ENCODE measurements around the gene TSPO2. TPM values are rescaled to one million over a fixed set of nuclear protein-coding genes. Genes with fewer than 3 reads are reported as not detected.

The TSPO2 gene
- total RNA-seq, 1 donor from 2014 or later = not detected

GRCh38 chr6:41059556-41059955 is 17.3 kb downstream of the TSPO2 start:
- Mint-ChIP-seq H3K9me3 (ENCODE audit: unreplicated experiment) (peaks cover 2% of the 10 kb centered on the region), H3K27ac (ENCODE audit: unreplicated experiment) (no peak overlapping the region), H3K4me1 (ENCODE audit: low read depth, unreplicated experiment) (peaks cover 19% of the 10 kb centered on the region), H3K36me3 (ENCODE audit: low read depth, unreplicated experiment) (no peaks in the 10 kb centered on the region), H3K27me3 (ENCODE audit: low read depth, unreplicated experiment) (peaks cover 3% of the 10 kb centered on the region), H3K4me3 (ENCODE audit: unreplicated experiment) (no peak overlapping the region)
- FAIRE-seq (no peak), DNase-seq (ENCODE audit: low read depth) (peak; percentile 27)
- no peak overlapping the region for H2AFZ ChIP-seq (ENCODE audit: low read depth, low read length)
- H3K4me1 ChIP-seq (ENCODE audit: insufficient read depth, low read length) = no peaks in the 10 kb centered on the region
- no peak overlapping the region for H3K4me3 ChIP-seq (ENCODE audit: insufficient read depth, low read depth, low read length)
- H3K9me3 ChIP-seq (ENCODE audit: insufficient read depth, low read depth, low read length) = no peaks in the 10 kb centered on the region
- H3K79me2 ChIP-seq (ENCODE audit: insufficient read depth, low read length) = no peaks in the 10 kb centered on the region
- no peak overlapping the region for H3K4me2 ChIP-seq (ENCODE audit: low read length)
- H3K27ac ChIP-seq (ENCODE audit: low read depth, low read length) = no peak overlapping the region
- no peaks in the 10 kb centered on the region for H3K27me3 ChIP-seq (ENCODE audit: insufficient read depth, low read length)
- no peaks in the 10 kb centered on the region for H3K36me3 ChIP-seq (ENCODE audit: insufficient read depth, low read length)
- no peaks in the 10 kb centered on the region for H4K20me1 ChIP-seq (ENCODE audit: insufficient read depth, low read length)
- no peak for TF ChIP-seq EZH2 (IDR thresholded peaks at IDR 0.05; ENCODE audit: insufficient read depth, low read length)
- TF ChIP-seq CTCF (IDR thresholded peaks at IDR 0.05; ENCODE audit: insufficient read depth, low read depth, low read length) = no peak
- H3K9ac ChIP-seq (ENCODE audit: low read length) = no peak overlapping the region

GRCh38 chr6:41061196-41061726 is 19.0 kb downstream of the TSPO2 start:
- Mint-ChIP-seq H3K4me1 (ENCODE audit: low read depth, unreplicated experiment) (peaks cover 17% of the 10 kb centered on the region), H3K4me3 (ENCODE audit: unreplicated experiment) (no peak overlapping the region), H3K27me3 (ENCODE audit: low read depth, unreplicated experiment) (peaks cover 3% of the 10 kb centered on the region), H3K36me3 (ENCODE audit: low read depth, unreplicated experiment) (no peaks in the 10 kb centered on the region), H3K27ac (ENCODE audit: unreplicated experiment) (no peak overlapping the region), H3K9me3 (ENCODE audit: unreplicated experiment) (no peaks in the 10 kb centered on the region)
- FAIRE-seq = no peak
- Histone ChIP-seq H3K4me2 (ENCODE audit: low read length) (no peak overlapping the region), H3K9ac (ENCODE audit: low read length) (no peak overlapping the region), H3K27ac (ENCODE audit: low read depth, low read length) (no peak overlapping the region), H3K4me3 (ENCODE audit: insufficient read depth, low read depth, low read length) (no peak overlapping the region), H2AFZ (ENCODE audit: low read depth, low read length) (no peak overlapping the region), H3K9me3 (ENCODE audit: insufficient read depth, low read depth, low read length) (no peaks in the 10 kb centered on the region), H3K79me2 (ENCODE audit: insufficient read depth, low read length) (no peaks in the 10 kb centered on the region), H4K20me1 (ENCODE audit: insufficient read depth, low read length) (no peaks in the 10 kb centered on the region), H3K4me1 (ENCODE audit: insufficient read depth, low read length) (no peaks in the 10 kb centered on the region), H3K27me3 (ENCODE audit: insufficient read depth, low read length) (no peaks in the 10 kb centered on the region), H3K36me3 (ENCODE audit: insufficient read depth, low read length) (no peaks in the 10 kb centered on the region)
- TF ChIP-seq CTCF (IDR thresholded peaks at IDR 0.05; ENCODE audit: insufficient read depth, low read depth, low read length) = no peak
- no peak for TF ChIP-seq EZH2 (IDR thresholded peaks at IDR 0.05; ENCODE audit: insufficient read depth, low read length)
- DNase-seq (ENCODE audit: low read depth) = no peak

- Mint-ChIP-seq H3K9me3 (ENCODE audit: unreplicated experiment) (no peaks in the 10 kb centered on the region), H3K27me3 (ENCODE audit: low read depth, unreplicated experiment) (no peaks in the 10 kb centered on the region), H3K27ac (ENCODE audit: unreplicated experiment) (no peak overlapping the region), H3K4me1 (ENCODE audit: low read depth, unreplicated experiment) (peaks cover 17% of the 10 kb centered on the region), H3K4me3 (ENCODE audit: unreplicated experiment) (no peak overlapping the region), H3K36me3 (ENCODE audit: low read depth, unreplicated experiment) (no peaks in the 10 kb centered on the region)
- FAIRE-seq (no peak), DNase-seq (ENCODE audit: low read depth) (no peak)
- H3K27ac ChIP-seq (ENCODE audit: low read depth, low read length) = no peak overlapping the region
- no peaks in the 10 kb centered on the region for H3K36me3 ChIP-seq (ENCODE audit: insufficient read depth, low read length)
- no peak overlapping the region for H2AFZ ChIP-seq (ENCODE audit: low read depth, low read length)
- no peak overlapping the region for H3K4me3 ChIP-seq (ENCODE audit: insufficient read depth, low read depth, low read length)
- H3K27me3 ChIP-seq (ENCODE audit: insufficient read depth, low read length) = no peaks in the 10 kb centered on the region
- H4K20me1 ChIP-seq (ENCODE audit: insufficient read depth, low read length) = no peaks in the 10 kb centered on the region
- H3K9me3 ChIP-seq (ENCODE audit: insufficient read depth, low read depth, low read length) = no peaks in the 10 kb centered on the region
- no peaks in the 10 kb centered on the region for H3K4me1 ChIP-seq (ENCODE audit: insufficient read depth, low read length)
- TF ChIP-seq CTCF (IDR thresholded peaks at IDR 0.05; ENCODE audit: insufficient read depth, low read depth, low read length) (no peak), EZH2 (IDR thresholded peaks at IDR 0.05; ENCODE audit: insufficient read depth, low read length) (no peak)
- H3K4me2 ChIP-seq (ENCODE audit: low read length) = no peak overlapping the region
- no peak overlapping the region for H3K9ac ChIP-seq (ENCODE audit: low read length)
- no peaks in the 10 kb centered on the region for H3K79me2 ChIP-seq (ENCODE audit: insufficient read depth, low read length)
Observed at GRCh38 chr6:41062056-41062455, 19.8 kb downstream of the TSPO2 start.
